Measurements from ENCODE around the gene MT1F.

Gene MT1F

GRCh38 chr16:56614549-56614991, 43.2 kb upstream of the MT1F start:
- H3K4ac ChIP-seq (ENCODE audit: low read depth, low read length), result no peak overlapping the region
- H3K4me1 ChIP-seq (ENCODE audit: control insufficient read depth in 1 of 2, insufficient read depth in 2 of 2, low read length in 2 of 2), result peaks cover 6 to 8% of the 10 kb centered on the region in 2 experiments
- no peak overlapping the region for H3K18ac ChIP-seq (ENCODE audit: low read length)
- H3K14ac ChIP-seq (ENCODE audit: low read length), result no peak overlapping the region
- peaks cover 33% of the 10 kb centered on the region for H3K27me3 ChIP-seq (ENCODE audit: insufficient read depth, low read length)
- no peaks in the 10 kb centered on the region for H3K36me3 ChIP-seq (ENCODE audit: control insufficient read depth in 1 of 2, insufficient read depth in 2 of 2, low read length in 2 of 2)
- no peaks in the 10 kb centered on the region for H3K79me1 ChIP-seq (ENCODE audit: low read length)
- H2BK5ac ChIP-seq (ENCODE audit: low read depth, low read length, poor library complexity), result no peak overlapping the region
- H3K4me2 ChIP-seq (ENCODE audit: low read length), result no peak overlapping the region
- H3K9me3 ChIP-seq (ENCODE audit: insufficient read depth, low read depth, low read length), result peaks cover 4% of the 10 kb centered on the region
- H4K91ac ChIP-seq (ENCODE audit: low read depth, low read length), result no peak overlapping the region
- H3K9ac ChIP-seq (ENCODE audit: low read length), result no peak overlapping the region
- H3K23ac ChIP-seq (ENCODE audit: low read length), result no peak overlapping the region
- no peak overlapping the region for H2BK120ac ChIP-seq (ENCODE audit: insufficient read depth, low read length, poor library complexity)
- H3K27ac ChIP-seq (ENCODE audit: low read depth, low read length), result no peak overlapping the region
- no peak overlapping the region for H4K8ac ChIP-seq (ENCODE audit: low read depth, low read length)
- no peak overlapping the region for H2AK5ac ChIP-seq (ENCODE audit: low read length)
- H2BK12ac ChIP-seq (ENCODE audit: low read length), result no peak overlapping the region
- DNase-seq, result peak in 1 of 2 donors; percentile 22
- H4K12ac ChIP-seq (ENCODE audit: low read depth, low read length), result no peak overlapping the region
- H2AFZ ChIP-seq (ENCODE audit: insufficient read depth, low read length, poor library complexity), result no peak overlapping the region
- H3K4me3 ChIP-seq (ENCODE audit: low read depth, low read length), result no peak overlapping the region
- H3K79me2 ChIP-seq (ENCODE audit: control insufficient read depth, insufficient read depth, low read length, poor library complexity), result no peaks in the 10 kb centered on the region

- H3K79me1 ChIP-seq (ENCODE audit: low read length), result no peaks in the 10 kb centered on the region
- no peak overlapping the region for H3K4ac ChIP-seq (ENCODE audit: low read depth, low read length)
- no peak overlapping the region for H4K8ac ChIP-seq (ENCODE audit: low read depth, low read length)
- H3K4me2 ChIP-seq (ENCODE audit: low read length), result no peak overlapping the region
- H3K79me2 ChIP-seq (ENCODE audit: control insufficient read depth, insufficient read depth, low read length, poor library complexity), result no peaks in the 10 kb centered on the region
- no peak for DNase-seq
- H4K91ac ChIP-seq (ENCODE audit: low read depth, low read length), result no peak overlapping the region
- no peak overlapping the region for H3K23ac ChIP-seq (ENCODE audit: low read length)
- no peak overlapping the region for H3K18ac ChIP-seq (ENCODE audit: low read length)
- peaks cover 6% of the 10 kb centered on the region for H3K9me3 ChIP-seq (ENCODE audit: insufficient read depth, low read depth, low read length)
- H2AK5ac ChIP-seq (ENCODE audit: low read length), result no peak overlapping the region
- no CpG with 5 or more reads among the region's 3 CpGs for WGBS (ENCODE audit: extremely low coverage, insufficient coverage, insufficient read length)
- no peak overlapping the region for H3K14ac ChIP-seq (ENCODE audit: low read length)
- no peak overlapping the region for H2BK120ac ChIP-seq (ENCODE audit: insufficient read depth, low read length, poor library complexity)
- no peak overlapping the region for H2BK5ac ChIP-seq (ENCODE audit: low read depth, low read length, poor library complexity)
- H2AFZ ChIP-seq (ENCODE audit: insufficient read depth, low read length, poor library complexity), result no peak overlapping the region
- H3K9ac ChIP-seq (ENCODE audit: low read length), result no peak overlapping the region
- H4K12ac ChIP-seq (ENCODE audit: low read depth, low read length), result no peak overlapping the region
- H2BK12ac ChIP-seq (ENCODE audit: low read length), result no peak overlapping the region
- no peaks in the 10 kb centered on the region for H3K36me3 ChIP-seq (ENCODE audit: control insufficient read depth in 1 of 2, insufficient read depth in 2 of 2, low read length in 2 of 2)
- H3K27ac ChIP-seq (ENCODE audit: low read depth, low read length), result no peak overlapping the region
- no peak overlapping the region for H3K4me3 ChIP-seq (ENCODE audit: low read depth, low read length)
- peaks cover 1 to 3% of the 10 kb centered on the region in 2 experiments for H3K4me1 ChIP-seq (ENCODE audit: control insufficient read depth in 1 of 2, insufficient read depth in 2 of 2, low read length in 2 of 2)
- peaks cover 33% of the 10 kb centered on the region for H3K27me3 ChIP-seq (ENCODE audit: insufficient read depth, low read length)
These were observed 42.4 kb upstream of the MT1F start for GRCh38 chr16:56615353-56615752.

DNA sequence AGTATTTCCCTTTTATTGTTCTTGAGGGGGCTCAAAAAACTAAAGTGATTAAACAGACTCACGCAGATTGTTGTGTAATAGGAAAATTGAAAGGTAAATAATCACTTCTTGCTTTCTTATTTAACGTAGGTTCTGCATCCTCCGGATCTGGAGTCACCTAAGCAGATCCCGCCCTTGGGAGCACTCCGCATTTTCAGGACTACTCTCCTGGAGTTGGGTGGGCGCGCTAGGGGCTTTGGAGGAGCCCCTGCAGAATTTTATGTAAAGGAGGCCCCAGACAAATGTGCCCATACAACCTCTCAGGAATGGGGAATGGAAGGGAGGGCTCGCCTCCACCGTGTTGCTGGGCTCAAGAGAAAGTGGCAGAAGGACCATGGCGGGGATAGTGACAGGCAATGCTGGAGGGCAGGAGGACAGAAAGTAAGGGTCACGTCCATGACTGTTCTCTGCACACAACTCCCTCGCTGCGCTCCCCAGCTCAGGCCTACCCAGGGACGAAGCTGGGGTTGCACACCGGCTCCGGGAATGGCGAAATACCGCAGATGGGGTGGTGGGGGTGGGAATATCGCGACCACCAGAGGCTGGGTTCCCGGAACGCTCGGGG, 41.0 kb upstream of the MT1F start:
- H3K79me2 ChIP-seq (ENCODE audit: control insufficient read depth, insufficient read depth, low read length, poor library complexity), result no peaks in the 10 kb centered on the region

GRCh38 chr16:56617212-56618085, 40.3 kb upstream of the MT1F start:
- Histone ChIP-seq H3K27me3 (ENCODE audit: insufficient read depth, low read length) (peaks cover 30% of the 10 kb centered on the region), H2BK5ac (ENCODE audit: low read depth, low read length, poor library complexity) (no peak overlapping the region), H2BK120ac (ENCODE audit: insufficient read depth, low read length, poor library complexity) (no peak overlapping the region), H3K9me3 (ENCODE audit: insufficient read depth, low read depth, low read length) (peaks cover 6% of the 10 kb centered on the region), H3K27ac (ENCODE audit: low read depth, low read length) (no peak overlapping the region), H3K4me2 (ENCODE audit: low read length) (peak overlapping the region; percentile 32), H4K91ac (ENCODE audit: low read depth, low read length) (no peak overlapping the region), H2AFZ (ENCODE audit: insufficient read depth, low read length, poor library complexity) (no peak overlapping the region), H3K4me1 (ENCODE audit: control insufficient read depth in 1 of 2, insufficient read depth in 2 of 2, low read length in 2 of 2) (peaks cover 0 to 3% of the 10 kb centered on the region in 2 experiments), H2BK12ac (ENCODE audit: low read length) (no peak overlapping the region), H3K4ac (ENCODE audit: low read depth, low read length) (no peak overlapping the region), H2AK5ac (ENCODE audit: low read length) (no peak overlapping the region), H4K12ac (ENCODE audit: low read depth, low read length) (no peak overlapping the region), H3K36me3 (ENCODE audit: control insufficient read depth in 1 of 2, insufficient read depth in 2 of 2, low read length in 2 of 2) (no peaks in the 10 kb centered on the region), H4K8ac (ENCODE audit: low read depth, low read length) (no peak overlapping the region), H3K23ac (ENCODE audit: low read length) (no peak overlapping the region), H3K79me1 (ENCODE audit: low read length) (no peaks in the 10 kb centered on the region), H3K14ac (ENCODE audit: low read length) (no peak overlapping the region), H3K4me3 (ENCODE audit: low read depth, low read length) (no peak overlapping the region), H3K79me2 (ENCODE audit: control insufficient read depth, insufficient read depth, low read length, poor library complexity) (no peaks in the 10 kb centered on the region), H3K9ac (ENCODE audit: low read length) (no peak overlapping the region), H3K18ac (ENCODE audit: low read length) (no peak overlapping the region)
- peak; percentile 38 to 60 for DNase-seq
- no CpG with 5 or more reads among the region's 41 CpGs for WGBS (ENCODE audit: extremely low coverage, insufficient coverage, insufficient read length)

More for the DNA sequence above, 41.0 kb upstream of the MT1F start:
- Histone ChIP-seq H2AFZ (ENCODE audit: insufficient read depth, low read length, poor library complexity) (no peak overlapping the region), H3K27ac (ENCODE audit: low read depth, low read length) (no peak overlapping the region), H3K9me3 (ENCODE audit: insufficient read depth, low read depth, low read length) (peaks cover 6% of the 10 kb centered on the region), H4K12ac (ENCODE audit: low read depth, low read length) (no peak overlapping the region), H4K91ac (ENCODE audit: low read depth, low read length) (no peak overlapping the region), H3K14ac (ENCODE audit: low read length) (no peak overlapping the region), H2BK120ac (ENCODE audit: insufficient read depth, low read length, poor library complexity) (no peak overlapping the region), H2AK5ac (ENCODE audit: low read length) (no peak overlapping the region), H3K27me3 (ENCODE audit: insufficient read depth, low read length) (peaks cover 30% of the 10 kb centered on the region), H3K23ac (ENCODE audit: low read length) (no peak overlapping the region), H3K36me3 (ENCODE audit: control insufficient read depth in 1 of 2, insufficient read depth in 2 of 2, low read length in 2 of 2) (no peaks in the 10 kb centered on the region), H3K9ac (ENCODE audit: low read length) (no peak overlapping the region), H4K8ac (ENCODE audit: low read depth, low read length) (no peak overlapping the region), H2BK5ac (ENCODE audit: low read depth, low read length, poor library complexity) (no peak overlapping the region), H3K4me3 (ENCODE audit: low read depth, low read length) (no peak overlapping the region), H3K4me2 (ENCODE audit: low read length) (peak overlapping the region; percentile 32), H3K4ac (ENCODE audit: low read depth, low read length) (no peak overlapping the region), H2BK12ac (ENCODE audit: low read length) (no peak overlapping the region), H3K4me1 (ENCODE audit: control insufficient read depth in 1 of 2, insufficient read depth in 2 of 2, low read length in 2 of 2) (peaks cover 0 to 3% of the 10 kb centered on the region in 2 experiments), H3K18ac (ENCODE audit: low read length) (no peak overlapping the region), H3K79me1 (ENCODE audit: low read length) (no peaks in the 10 kb centered on the region)
- DNase-seq, result no peak
- no CpG with 5 or more reads among the region's 23 CpGs for WGBS (ENCODE audit: extremely low coverage, insufficient coverage, insufficient read length)
